K562 (cell line): Measurements from ENCODE around the gene CYSRT1. TPM values are rescaled to one million over a fixed set of nuclear protein-coding genes. Genes with fewer than 3 reads are reported as not detected.
A peak's percentile ranks its signal among the peaks of the same experiment; 100 is the strongest.

Source experiments
- CREM ChIP-seq: IDR thresholded peaks from 2 replicates; pipeline ENCODE4 v1.6.1; 2014; ENCODE audit warnings: antibody characterized with exemption, low read depth
- CTCF ChIP-seq, 3 experiments: IDR thresholded peaks in 2 of 3; conservative IDR thresholded peaks in 1 of 3; 2 replicates each; pipeline ENCODE4 v1.5.1; 2011 to 2012; ENCODE audit warnings: low read length in 3 of 3, mild to moderate bottlenecking in 3 of 3, control low read depth in 2 of 3, improper control_type of control experiment in 1 of 3, inconsistent platforms in 1 of 3, low read depth in 1 of 3, mixed read lengths in 1 of 3, moderate library complexity in 1 of 3; ENCODE audit not compliant: insufficient read depth in 2 of 3
- HDAC1 ChIP-seq, 2 experiments: fragments of 450-650 bp; IDR thresholded peaks; 2 replicates each; pipeline ENCODE4 v1.6.1; 2016 to 2017; ENCODE audit warnings: inconsistent platforms in 1 of 2, mild to moderate bottlenecking in 1 of 2, moderate library complexity in 1 of 2
- KDM2B ChIP-seq: fragments of 250-450 bp; sonication (Bioruptor Pico); IDR thresholded peaks from 2 replicates; pipeline ENCODE4 v1.8.0; 2021; ENCODE audit warnings: mild to moderate bottlenecking, moderate library complexity
- MEIS2 ChIP-seq: fragments of 450-650 bp; IDR thresholded peaks from 2 replicates; pipeline ENCODE4 v1.6.1; 2014; ENCODE audit warnings: mild to moderate bottlenecking; ENCODE audit not compliant: partially characterized antibody
- MYC ChIP-seq, 2 experiments: fragments of 250-450 bp in 1 of 2; sonication (Bioruptor Pico) in 1 of 2; IDR thresholded peaks; 2 replicates each; pipeline versions ENCODE4 v1.5.1 to v1.6.1; 2012 to 2021; ENCODE audit warnings: low read depth in 2 of 2, borderline replicate concordance in 1 of 2, improper control_type of control experiment in 1 of 2, low read length in 1 of 2, mild to moderate bottlenecking in 1 of 2, moderate library complexity in 1 of 2
- NR2F6 ChIP-seq: fragments of 450-650 bp; formaldehyde crosslinking; IDR thresholded peaks from 2 replicates; pipeline ENCODE4 v1.4.0; 2020; ENCODE audit warnings: mild to moderate bottlenecking
- PYGO2 ChIP-seq: fragments of 450-650 bp; IDR thresholded peaks from 2 replicates; pipeline ENCODE4 v1.6.1; 2016; ENCODE audit warnings: mild to moderate bottlenecking, missing genetic modification characterization, moderate library complexity, missing compliant biosample characterization
- SIX5 ChIP-seq, 2 experiments: IDR thresholded peaks; 2 replicates each; pipeline ENCODE4 v1.6.1; 2011; ENCODE audit warnings: low read length in 2 of 2, borderline replicate concordance in 1 of 2, low read depth in 1 of 2, mild to moderate bottlenecking in 1 of 2, moderate library complexity in 1 of 2; ENCODE audit not compliant: insufficient read depth in 1 of 2
- SUPT5H ChIP-seq: fragments of 450-650 bp; IDR thresholded peaks from 2 replicates; pipeline ENCODE4 v1.6.1; 2016
- ZBTB7A ChIP-seq: IDR thresholded peaks from 2 replicates; pipeline ENCODE4 v1.6.1; 2011; ENCODE audit warnings: low read depth, mild to moderate bottlenecking, low read length, moderate library complexity, borderline replicate concordance; ENCODE audit not compliant: control insufficient read depth
- ZC3H8 ChIP-seq: fragments of 450-650 bp; IDR thresholded peaks from 2 replicates; pipeline ENCODE4 v1.6.1; 2017
- ZKSCAN1 ChIP-seq: fragments of 150-350 bp; IDR thresholded peaks from 2 replicates; pipeline ENCODE4 v1.6.1; 2016; ENCODE audit warnings: low read depth, low read length
- ZNF407 ChIP-seq: fragments of 450-650 bp; IDR thresholded peaks from 2 replicates; pipeline ENCODE4 v1.6.1; 2016; ENCODE audit warnings: low read depth
- ZNF511 ChIP-seq: sonication (generic); formaldehyde crosslinking; IDR thresholded peaks from 2 replicates; pipeline ENCODE4 v1.8.0; 2022; ENCODE audit warnings: mild to moderate bottlenecking, missing genetic modification reagents
- ZNF764 ChIP-seq: fragments of 250-450 bp; sonication (Bioruptor Pico); IDR thresholded peaks from 2 replicates; pipeline ENCODE4 v1.4.0; 2020; ENCODE audit warnings: low read depth, mild to moderate bottlenecking, moderate library complexity
- polyA plus RNA-seq, 8 experiments: library from polyadenylated mRNA; depleted of rRNA in 4 of 8; stranded (reverse) in 5 of 8; unstranded in 3 of 8; fragments of >200 nt; fragmentation: Nextera tagmentation in 2 of 8; fragmentation: Illumina TruSeq in 1 of 8; extraction: Ambion mirVana in 2 of 8; extraction: Trizol in 1 of 8; gene quantifications; 2 replicates each; pipeline versions ENCODE4 v1.2.1 to v1.2.3, GENCODE V29; 2011 to 2014; ENCODE audit warnings: inconsistent platforms in 1 of 8, missing spikeins in 1 of 8
- total RNA-seq, 7 experiments: library from RNA; depleted of rRNA in 6 of 7; stranded (reverse); fragments of >200 nt in 6 of 7; fragmentation: Illumina TruSeq in 2 of 7; extraction: Trizol in 2 of 7; gene quantifications; 2 replicates each; pipeline versions ENCODE4 v1.2.1 to v1.2.3, GENCODE V29; 2011 to 2021; ENCODE audit warnings: low replicate concordance in 1 of 7

Gene CYSRT1
- total and polyA plus RNA-seq, 9 of the 15 experiments (the other 6 are each of a cell fraction or from before 2014, with no cell fraction given) = 0.04 to 1.4 (median 0.42) TPM; not detected in 3

- TF ChIP-seq ZNF511 (CRISPR knock-in tag) (peak; percentile 45), ZBTB7A (peak; percentile 78; the same call in 1 of the 2 replicates), HDAC1 (IDR thresholded peaks at IDR 0.05) (peak in 1 of 2 experiments; percentile 60; a peak in 2 of 4 replicates), CREM (peak; percentile 67), MYC (IDR thresholded peaks at IDR 0.05; ENCODE audit: low read depth, low read length) (peak; percentile 37; the same call in 1 of the 2 replicates), MYC (CRISPR knock-in tag; IDR thresholded peaks at IDR 0.05; ENCODE audit: borderline replicate concordance, low read depth) (no peak), ZNF407 (no peak), SUPT5H (peak; percentile 86), ZKSCAN1 (0 out of 2 replicates have a peak, but pooled peaks have one; percentile 17), CTCF (IDR thresholded peaks at IDR 0.05 in 2 of 3, conservative IDR thresholded peaks at IDR 0.05 in 1 of 3; ENCODE audit: insufficient read depth in 2 of 3, low read depth in 1 of 3, low read length in 3 of 3) (0 out of 6 replicates have a peak, but pooled peaks of 1 of the 3 experiments have one; percentile 7), NR2F6 (no peak), SIX5 (IDR thresholded peaks at IDR 0.05; ENCODE audit: borderline replicate concordance in 1 of 2, insufficient read depth in 1 of 2, low read depth in 1 of 2, low read length in 2 of 2) (peak; percentile 71 to 82), ZC3H8 (no peak), MEIS2 (peak; percentile 52), KDM2B (no peak), ZNF764 (CRISPR knock-in tag) (no peak), PYGO2 (no peak)
These were observed 29.9 kb downstream of the CYSRT1 start, which contains the start of gene NELFB (continued) for GRCh38 chr9:137254624-137255447.
